ENCODE measurements around the gene VPS26C. TPM values are rescaled to one million over a fixed set of nuclear protein-coding genes. Genes with fewer than 3 reads are reported as not detected.

VPS26C gene
- total RNA-seq, 1 experiment from 2014 or later: 58.0 TPM

- no peak overlapping the region for H2BK15ac ChIP-seq (ENCODE audit: low read depth, low read length)
- H3K79me2 ChIP-seq (ENCODE audit: insufficient read depth, low read length): peaks cover 14% of the 10 kb centered on the region; the same call in 1 of the 2 replicates
- no peak overlapping the region for H3K27ac ChIP-seq (ENCODE audit: insufficient read length, low read depth, low read length)
- no peaks in the 10 kb centered on the region for H3K9me3 Mint-ChIP-seq
- peak overlapping the region; percentile 35 to 46 (median 45); a peak in 3 of 7 replicates for H3K27ac Mint-ChIP-seq
- H3K4me2 ChIP-seq (ENCODE audit: insufficient read depth, insufficient read length, low read length): no peak overlapping the region
- no peak overlapping the region for H3K56ac ChIP-seq (ENCODE audit: insufficient read length, low read depth, low read length)
- no peak overlapping the region for H3K4ac ChIP-seq (ENCODE audit: low read depth, low read length)
- H2AK5ac ChIP-seq (ENCODE audit: insufficient read length, low read length): no peak overlapping the region
- H3K79me1 ChIP-seq (ENCODE audit: insufficient read depth, low read depth, low read length, poor library complexity, severe bottlenecking): no peaks in the 10 kb centered on the region
- no peak overlapping the region for H3K14ac ChIP-seq (ENCODE audit: insufficient read depth, low read length)
- no peak overlapping the region for H3K9ac ChIP-seq (ENCODE audit: extremely low read depth, insufficient read length, low read length)
- H4K8ac ChIP-seq (replicated peaks; ENCODE audit: insufficient read length, low read depth, low read length): no peak overlapping the region
- no CpG with 5 or more reads among the region's 11 CpGs for WGBS (ENCODE audit: extremely low coverage, insufficient read length, low lambda C conversion rate)
- TF ChIP-seq CTCF (conservative IDR thresholded peaks at IDR 0.05): no peak
- H2AFZ ChIP-seq (ENCODE audit: low read length): no peak overlapping the region
- peaks cover 2 to 8% (median 7%) of the 10 kb centered on the region in 3 experiments; a peak in 4 of 7 replicates for H3K36me3 Mint-ChIP-seq (ENCODE audit: insufficient read depth in 1 of 3, low read depth in 3 of 3)
- no peak overlapping the region for H2BK20ac ChIP-seq (ENCODE audit: low read depth, low read length, poor library complexity, severe bottlenecking)
- H3K18ac ChIP-seq (ENCODE audit: insufficient read length, low read depth, low read length): no peak overlapping the region
- no peak for DNase-seq
- no peak overlapping the region for H2BK5ac ChIP-seq (ENCODE audit: insufficient read length, low read length)
- H3K4me3 Mint-ChIP-seq: peak overlapping the region; percentile 88 to 97; a peak in 4 of 5 replicates
- H4K20me1 ChIP-seq (ENCODE audit: control insufficient read depth, insufficient read depth, insufficient read length): no peaks in the 10 kb centered on the region
- peaks cover 22 to 31% of the 10 kb centered on the region in 2 experiments for H3K4me1 Mint-ChIP-seq
- H3T11ph ChIP-seq (ENCODE audit: low read length): no peak overlapping the region
- no peak overlapping the region for H2BK12ac ChIP-seq (ENCODE audit: insufficient read length, low read depth, low read length)
- no peaks in the 10 kb centered on the region for H3K4me1 ChIP-seq (ENCODE audit: insufficient read depth, low read length)
- H3K27me3 ChIP-seq (ENCODE audit: insufficient read depth, low read length): no peaks in the 10 kb centered on the region
- H3K23me2 ChIP-seq (ENCODE audit: insufficient read length, low read depth, low read length, poor library complexity, severe bottlenecking): peaks cover 9% of the 10 kb centered on the region
- H2BK120ac ChIP-seq (ENCODE audit: low read depth, low read length, poor library complexity, severe bottlenecking): no peak overlapping the region
- H4K91ac ChIP-seq (ENCODE audit: insufficient read length, low read depth, low read length): no peak overlapping the region
- no peak overlapping the region for H4K5ac ChIP-seq (ENCODE audit: insufficient read length, low read depth, low read length)
- no peak overlapping the region for H3K23ac ChIP-seq (ENCODE audit: insufficient read length, low read depth, low read length)
- no peaks in the 10 kb centered on the region for H3K9me3 ChIP-seq (ENCODE audit: control insufficient read depth, low read depth, low read length)
- no peaks in the 10 kb centered on the region for H3K27me3 Mint-ChIP-seq (ENCODE audit: low read depth)
Measured at GRCh38 chr21:37269481-37269880, 2.3 kb upstream of the VPS26C start.

Data from H9 (cell line).